ENCODE measurements around the gene ADORA3. TPM values are rescaled to one million over a fixed set of nuclear protein-coding genes. Genes with fewer than 3 reads are reported as not detected.

The ADORA3 gene
- total and polyA plus RNA-seq, 7 donors = 0.45 to 2.1 (median 1.2) TPM

DNA sequence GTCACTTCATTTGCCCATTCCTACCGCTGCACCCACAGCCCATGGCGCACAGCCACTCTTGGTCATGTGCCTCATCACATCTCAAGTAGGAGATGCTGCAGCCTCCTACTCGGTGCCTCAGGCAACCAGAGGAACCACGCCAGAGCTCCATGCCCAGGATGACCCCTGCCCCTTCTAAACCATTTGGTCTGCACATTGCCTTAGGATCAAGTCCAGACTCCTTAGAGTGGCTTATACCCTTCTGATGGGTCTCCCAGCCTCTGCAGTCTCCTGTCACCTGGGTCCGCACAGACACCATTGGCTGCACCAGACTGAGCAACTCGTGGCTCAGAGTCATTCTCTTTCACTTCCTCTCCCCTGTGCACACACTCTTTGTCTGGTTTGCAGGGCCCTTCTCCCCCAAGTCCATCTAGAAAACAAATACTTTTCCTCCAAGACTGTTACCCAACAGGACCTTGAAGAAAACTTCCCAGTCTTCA lies 2.2 kb upstream of the ADORA3 start:
- H3K9me3 ChIP-seq = no peaks in the 10 kb centered on the region
- H3K4me1 ChIP-seq = peaks cover 27% of the 10 kb centered on the region
- H3K36me3 ChIP-seq (ENCODE audit: insufficient read depth in 1 of 2, low read depth in 1 of 2) = no peaks in the 10 kb centered on the region
- TF ChIP-seq CTCF (IDR thresholded peaks at IDR 0.05) = no peak
- WGBS, 3 donors = 85 to 91% (median 86%) methylated on average over 6 of the region's 6 CpGs
- no peak overlapping the region for H3K27ac ChIP-seq
- intact Hi-C loops (cut with DNase I) = loop anchor here in 1 of 2 donors (5.0 kb wide), 1 partner anchor 262 kb away; no protein-coding TSS in a partner anchor
- no peaks in the 10 kb centered on the region for H3K27me3 ChIP-seq (ENCODE audit: insufficient read depth in 3 of 3, low read length in 2 of 3)
- H3K4me3 ChIP-seq = no peak overlapping the region
- DNase-seq = no peak
- no peak for ATAC-seq

- TF ChIP-seq CTCF (IDR thresholded peaks at IDR 0.05) = no peak
- Histone ChIP-seq H3K4me3 (no peak overlapping the region), H3K9me3 (no peaks in the 10 kb centered on the region), H3K36me3 (ENCODE audit: insufficient read depth in 1 of 2, low read depth in 1 of 2) (no peaks in the 10 kb centered on the region), H3K4me1 (peaks cover 16% of the 10 kb centered on the region), H3K27me3 (ENCODE audit: insufficient read depth in 3 of 3, low read length in 2 of 3) (no peaks in the 10 kb centered on the region), H3K27ac (no peak overlapping the region)
- intact Hi-C loops (cut with DNase I) = loop anchor here in 1 of 2 donors (5.0 kb wide), 1 partner anchor 62 kb away; no protein-coding TSS in a partner anchor
- no peak for DNase-seq
- 59 to 84% (median 73%) methylated on average over 6 of the region's 6 CpGs for WGBS, 3 donors
- ATAC-seq = no peak
Observed at GRCh38 chr1:111504097-111504496, 664 bp upstream of the ADORA3 start.

DNA sequence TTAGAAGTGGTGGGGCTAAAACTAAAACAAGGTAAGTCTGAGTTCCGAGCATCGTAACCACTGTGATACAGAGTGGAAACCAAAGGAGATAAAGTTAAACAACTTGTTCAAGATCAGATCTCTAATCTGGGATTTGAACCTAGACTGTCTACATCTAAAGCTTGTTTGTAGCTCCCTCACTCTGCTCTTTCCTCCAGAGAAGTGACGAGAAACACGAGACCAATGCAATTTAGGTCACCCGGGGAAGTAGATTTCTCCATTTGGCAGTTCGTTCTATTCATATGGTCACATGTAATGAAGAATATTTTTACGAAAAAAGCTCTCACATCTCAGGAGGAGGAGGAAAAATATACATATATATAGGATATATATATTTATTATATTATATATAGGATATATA lies 1.8 kb downstream of the ADORA3 start:
- Histone ChIP-seq H3K4me3 (no peak overlapping the region), H3K27ac (no peak overlapping the region), H3K36me3 (ENCODE audit: insufficient read depth in 1 of 2, low read depth in 1 of 2) (no peaks in the 10 kb centered on the region), H3K27me3 (ENCODE audit: insufficient read depth in 3 of 3, low read length in 2 of 3) (no peaks in the 10 kb centered on the region), H3K9me3 (no peaks in the 10 kb centered on the region), H3K4me1 (no peaks in the 10 kb centered on the region)
- no peak for ATAC-seq
- intact Hi-C loops (cut with DNase I) = loop anchor here in 1 of 2 donors (5.0 kb wide), 1 partner anchor 59 kb away; no protein-coding TSS in a partner anchor
- TF ChIP-seq CTCF (IDR thresholded peaks at IDR 0.05) = no peak
- WGBS, 3 donors = 52 to 63% (median 63%) methylated on average over 7 of the region's 7 CpGs
- no peak for DNase-seq

GRCh38 chr1:111499026-111499785 lies 4.2 kb downstream of the ADORA3 start:
- Histone ChIP-seq H3K4me1 (no peaks in the 10 kb centered on the region), H3K27me3 (ENCODE audit: insufficient read depth in 3 of 3, low read length in 2 of 3) (no peaks in the 10 kb centered on the region), H3K36me3 (ENCODE audit: insufficient read depth in 1 of 2, low read depth in 1 of 2) (no peaks in the 10 kb centered on the region), H3K4me3 (no peak overlapping the region), H3K27ac (no peak overlapping the region), H3K9me3 (no peaks in the 10 kb centered on the region)
- DNase-seq (no peak), ATAC-seq (no peak)
- WGBS, 3 donors = 89 to 95% (median 92%) methylated on average over 5 of the region's 5 CpGs
- TF ChIP-seq CTCF (IDR thresholded peaks at IDR 0.05) = no peak
- intact Hi-C loops (cut with DNase I) = no loop called here
